ENCODE measurements around the gene UCP2. TPM values are rescaled to one million over a fixed set of nuclear protein-coding genes. Genes with fewer than 3 reads are reported as not detected.
"Not testable (repeated sequence)": the region's sequence is repeated elsewhere in the genome, so short reads cannot be mapped to it uniquely, and the experiment has no call there.

UCP2 gene
- polyA plus RNA-seq, 1 donor from 2014 or later, result 1,475 TPM

DNA sequence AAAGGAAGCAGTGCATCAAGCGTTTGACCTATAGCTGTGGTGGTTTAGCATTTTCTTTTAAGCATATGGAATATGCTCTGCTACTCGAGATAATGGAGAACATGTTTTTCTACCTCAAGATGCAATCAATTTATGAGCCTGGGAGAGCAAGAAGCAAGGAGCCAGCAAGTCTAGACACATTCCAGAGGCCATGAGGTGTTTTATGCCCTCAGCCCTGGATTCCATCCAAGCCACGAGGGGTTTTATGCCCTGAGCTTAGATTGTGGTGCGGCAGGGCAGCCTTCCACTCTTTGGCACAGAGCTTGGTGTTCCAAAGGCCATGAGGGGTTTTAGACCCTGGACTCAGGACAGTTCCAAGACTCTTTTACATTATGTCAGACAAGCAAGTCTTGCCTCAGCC lies 43.5 kb downstream of the UCP2 start:
- Mint-ChIP-seq H3K27ac (no peak overlapping the region), H3K4me3 (no peak overlapping the region), H3K4me1 (no peaks in the 10 kb centered on the region), H3K36me3 (peaks cover 3% of the 10 kb centered on the region), H3K9me3 (no peaks in the 10 kb centered on the region), H3K27me3 (no peaks in the 10 kb centered on the region)

DNA sequence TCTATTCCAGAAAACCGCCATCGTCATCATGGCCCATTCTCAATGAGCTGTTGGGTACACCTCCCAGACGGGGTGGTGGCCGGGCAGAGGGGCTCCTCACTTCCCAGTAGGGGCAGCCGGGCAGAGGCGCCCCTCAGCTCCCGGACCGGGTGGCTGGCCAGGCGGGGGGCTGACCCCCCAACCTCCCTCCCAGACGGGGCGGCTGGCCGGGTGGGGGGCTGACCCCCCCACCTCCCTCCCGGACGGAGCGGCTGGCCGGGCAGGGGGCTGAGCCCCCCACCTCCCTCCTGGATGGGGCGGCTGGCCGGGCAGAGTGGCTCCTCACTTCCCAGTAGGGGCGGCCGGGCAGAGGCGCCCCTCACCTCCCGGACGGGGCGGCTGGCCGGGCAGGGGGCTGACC lies 46.6 kb downstream of the UCP2 start:
- not testable (repeated sequence) for H3K4me3 Mint-ChIP-seq, H3K4me1 Mint-ChIP-seq, H3K27me3 Mint-ChIP-seq, H3K27ac Mint-ChIP-seq, H3K36me3 Mint-ChIP-seq, H3K9me3 Mint-ChIP-seq

- Mint-ChIP-seq H3K27ac (no peak overlapping the region), H3K27me3 (no peaks in the 10 kb centered on the region), H3K9me3 (no peaks in the 10 kb centered on the region), H3K4me1 (no peaks in the 10 kb centered on the region), H3K36me3 (peaks cover 5% of the 10 kb centered on the region), H3K4me3 (no peak overlapping the region)
These were observed 49.9 kb downstream of the UCP2 start for GRCh38 chr11:73932781-73933180.

GRCh38 chr11:73931951-73932350 lies 50.7 kb downstream of the UCP2 start:
- H3K27ac Mint-ChIP-seq, result no peak overlapping the region
- H3K4me1 Mint-ChIP-seq, result no peaks in the 10 kb centered on the region
- no peaks in the 10 kb centered on the region for H3K27me3 Mint-ChIP-seq
- no peaks in the 10 kb centered on the region for H3K9me3 Mint-ChIP-seq
- peaks cover 5% of the 10 kb centered on the region for H3K36me3 Mint-ChIP-seq
- no peak overlapping the region for H3K4me3 Mint-ChIP-seq

- no peaks in the 10 kb centered on the region for H3K9me3 Mint-ChIP-seq
- no peak overlapping the region for H3K4me3 Mint-ChIP-seq
- H3K4me1 Mint-ChIP-seq, result no peaks in the 10 kb centered on the region
- H3K27ac Mint-ChIP-seq, result peak overlapping the region in 1 of 3 donors; percentile 39
- H3K27me3 Mint-ChIP-seq, result no peaks in the 10 kb centered on the region
- peaks cover 5% of the 10 kb centered on the region for H3K36me3 Mint-ChIP-seq
These were observed 51.5 kb downstream of the UCP2 start for GRCh38 chr11:73931039-73931645.

GRCh38 chr11:73929388-73929787 lies 53.3 kb downstream of the UCP2 start:
- no peak overlapping the region for H3K4me3 Mint-ChIP-seq
- no peaks in the 10 kb centered on the region for H3K9me3 Mint-ChIP-seq
- H3K27ac Mint-ChIP-seq, result no peak overlapping the region
- no peaks in the 10 kb centered on the region for H3K27me3 Mint-ChIP-seq
- H3K4me1 Mint-ChIP-seq, result no peaks in the 10 kb centered on the region
- peaks cover 7% of the 10 kb centered on the region for H3K36me3 Mint-ChIP-seq

Other genes starting within 250 kb of the UCP2 start
- 93.4 TPM for gene RAB6A, start 221.8 kb downstream of the UCP2 start, polyA plus RNA-seq
- 61.0 TPM for gene MRPL48, start 195.0 kb downstream of the UCP2 start, polyA plus RNA-seq
- 66.9 TPM for gene COA4, start 106.0 kb downstream of the UCP2 start, polyA plus RNA-seq
- gene PAAF1, start 105.8 kb downstream of the UCP2 start, polyA plus RNA-seq, result 16.8 TPM
- 0.35 TPM for gene DNAJB13, start 31.8 kb downstream of the UCP2 start, polyA plus RNA-seq
- gene UCP3, start 26.2 kb upstream of the UCP2 start, polyA plus RNA-seq, result 0.19 TPM
- 7.5 TPM for gene C2CD3, start 188.2 kb upstream of the UCP2 start, polyA plus RNA-seq
- gene PPME1, start 188.4 kb upstream of the UCP2 start, polyA plus RNA-seq, result 8.7 TPM

Data from IgD-negative memory B cell (primary cell).